H1 (cell line): ENCODE data around the gene PDF. TPM values are rescaled to one million over a fixed set of nuclear protein-coding genes. Genes with fewer than 3 reads are reported as not detected.

Source experiments
- BRCA1 ChIP-seq: IDR thresholded peaks from 2 replicates; pipeline ENCODE4 v1.6.1; 2012; ENCODE audit warnings: low read depth, low read length, improper control_type of control experiment
- CBX5 ChIP-seq: fragments of 300-800, 300-1000 bp; sonication (generic); IDR thresholded peaks from 2 replicates; pipeline ENCODE4 v1.7.1; 2016; ENCODE audit warnings: antibody characterized with exemption, low read length, low read depth
- CHD1 ChIP-seq: IDR thresholded peaks from 2 replicates; pipeline ENCODE4 v1.6.1; 2012; ENCODE audit warnings: low read depth, low read length, improper control_type of control experiment
- EP300 ChIP-seq, 2 experiments: IDR thresholded peaks; 1 replicate in 1 of 2; 2 replicates in 1 of 2; pipeline ENCODE4 v1.6.1; 2011 to 2012; ENCODE audit warnings: low read depth in 2 of 2, low read length in 2 of 2, mild to moderate bottlenecking in 2 of 2, borderline replicate concordance in 1 of 2, inconsistent platforms in 1 of 2, moderate library complexity in 1 of 2
- GABPA ChIP-seq: IDR thresholded peaks from 2 replicates; pipeline ENCODE4 v1.6.1; 2011; ENCODE audit warnings: mild to moderate bottlenecking, low read length, moderate library complexity, borderline replicate concordance; ENCODE audit not compliant: insufficient read depth
- GTF2F1 ChIP-seq: IDR thresholded peaks from 2 replicates; pipeline ENCODE4 v1.6.1; 2012; ENCODE audit warnings: low read depth, low read length, improper control_type of control experiment, borderline replicate concordance
- RNF2 ChIP-seq: fragments of 200-900, 300-1000 bp; sonication (generic); IDR thresholded peaks from 2 replicates; pipeline ENCODE4 v1.7.1; 2016; ENCODE audit warnings: borderline replicate concordance, low read depth, mild to moderate bottlenecking, antibody characterized with exemption, low read length; ENCODE audit not compliant: poor library complexity, severe bottlenecking; ENCODE audit errors: missing control alignments
- SAP30 ChIP-seq: fragments of 300-600 bp; sonication (generic); IDR thresholded peaks from 2 replicates; pipeline ENCODE4 v1.7.1; 2012; ENCODE audit warnings: low read length, moderate library complexity, mild to moderate bottlenecking, inconsistent platforms; ENCODE audit not compliant: insufficient read depth, insufficient replicate concordance
- SIRT6 ChIP-seq: IDR thresholded peaks from one replicate; pipeline ENCODE4 v1.7.1; 2012; ENCODE audit warnings: low read length, inconsistent platforms
- SRF ChIP-seq: IDR thresholded peaks from 2 replicates; pipeline ENCODE4 v1.6.1; 2011; ENCODE audit warnings: mild to moderate bottlenecking, low read depth, low read length, moderate library complexity
- TCF12 ChIP-seq: IDR thresholded peaks from 2 replicates; pipeline ENCODE4 v1.6.1; 2011; ENCODE audit warnings: low read depth, mild to moderate bottlenecking, low read length
- ZNF274 ChIP-seq: IDR thresholded peaks from 2 replicates; pipeline ENCODE4 v1.7.0; 2012; ENCODE audit warnings: low read length, borderline replicate concordance; ENCODE audit errors: extremely low read depth
- polyA plus RNA-seq, 7 experiments: library from polyadenylated mRNA; depleted of rRNA in 3 of 7; stranded (reverse) in 5 of 7; unstranded in 2 of 7; fragments of >200 nt in 5 of 7; fragments of 200-250 nt in 2 of 7; gene quantifications; 1 replicate in 5 of 7; 2 replicates in 1 of 7; 4 replicates in 1 of 7; pipeline versions ENCODE4 v1.2.1 to v1.2.3, GENCODE V29; 2011 to 2013; ENCODE audit warnings: missing spikeins in 2 of 7, mixed read lengths in 2 of 7
- total RNA-seq: library from RNA; stranded (reverse); fragmentation: NEBNext Ultra II Directional; extraction: Animal tissue kit (Norgen Biotek cat#: 25700); gene quantifications from 2 replicates; pipeline ENCODE4 v1.2.1, GENCODE V29; 2021

PDF gene
- total and polyA plus RNA-seq, 2 of the 8 experiments (the other 6 are each of a cell fraction or from before 2014, with no cell fraction given) = 17.7 to 23.9 TPM

- TF ChIP-seq SAP30 (no peak), EP300 (IDR thresholded peaks at IDR 0.05; ENCODE audit: borderline replicate concordance in 1 of 2, low read depth in 2 of 2, low read length in 2 of 2) (no peak), CBX5 (no peak), CHD1 (no peak), SRF (no peak), RNF2 (no peak), ZNF274 (no peak), BRCA1 (no peak), GTF2F1 (no peak), SIRT6 (no peak), TCF12 (no peak), GABPA (no peak)
- TF ChIP-seq, all 59 proteins: peak for 0
Measured at GRCh38 chr16:69340095-69340644, 9.8 kb upstream of the PDF start (continued).
